OCI-LY7 (cell line): ENCODE measurements around the gene PPP2R5C. TPM values are rescaled to one million over a fixed set of nuclear protein-coding genes. Genes with fewer than 3 reads are reported as not detected.

Experiments used
- BruUV-seq: library from RNA; stranded (reverse); fragments of 400-500 nt; replicated peaks from 2 replicates; lab custom pipeline; 2021; lab: Mats Ljungman, UMichigan
- CTCF ChIA-PET: fragments of 300-600 bp; sonication (Branson Sonifier 250); formaldehyde crosslinking; loops from one replicate; lab custom pipeline; 2022; ENCODE audit warnings: antibody characterized with exemption; ENCODE audit not compliant: unreplicated experiment; lab: Charles Lee
- POLR2A ChIA-PET: fragments of 300-600 bp; sonication (Branson Sonifier 250); formaldehyde crosslinking; loops from one replicate; lab custom pipeline; 2022; ENCODE audit warnings: antibody characterized with exemption; lab: Charles Lee
- DNase-seq: peaks from one replicate; pipeline ENCODE4 v3.0.0-alpha.2; 2015; ENCODE audit warnings: low spot score
- H2AFZ ChIP-seq: fragments of 200-600 bp; sonication (generic), shearing (Covaris generic); 2 replicates; pipeline ENCODE4 v1.6.1; 2014; ENCODE audit warnings: mild to moderate bottlenecking, antibody characterized with exemption, low read length, moderate library complexity
- H3K27ac ChIP-seq: fragments of 200-600 bp; sonication (generic); 2 replicates; pipeline ENCODE4 v1.5.1; 2014; ENCODE audit warnings: mixed run types, low read depth, mild to moderate bottlenecking, moderate library complexity, low read length, inconsistent platforms; ENCODE audit not compliant: poor library complexity, severe bottlenecking
- H3K36me3 ChIP-seq: fragments of 200-600 bp; sonication (generic); 2 replicates; pipeline ENCODE4 v1.6.1; 2014; ENCODE audit warnings: mild to moderate bottlenecking, antibody characterized with exemption, low read length, moderate library complexity, mixed read lengths; ENCODE audit not compliant: insufficient read depth
- H3K4me1 ChIP-seq: fragments of 200-600 bp; sonication (generic); 2 replicates; pipeline ENCODE4 v1.5.1; 2014; ENCODE audit warnings: mild to moderate bottlenecking, low read length; ENCODE audit not compliant: insufficient read depth, poor library complexity, severe bottlenecking
- H3K4me2 ChIP-seq: fragments of 200-600 bp; sonication (generic); 2 replicates; pipeline ENCODE4 v1.6.1; 2014; ENCODE audit warnings: mild to moderate bottlenecking, low read length
- H3K4me3 ChIP-seq: fragments of 200-600 bp; sonication (generic); 2 replicates; pipeline ENCODE4 v1.5.1; 2014; ENCODE audit warnings: mild to moderate bottlenecking, low read depth, low read length; ENCODE audit not compliant: poor library complexity, severe bottlenecking
- H3K79me2 ChIP-seq: fragments of 200-600 bp; sonication (generic); 2 replicates; pipeline ENCODE4 v1.6.1; 2016; ENCODE audit warnings: low read depth, mild to moderate bottlenecking, low read length, moderate library complexity, mixed read lengths; ENCODE audit not compliant: insufficient read depth
- H3K9me2 ChIP-seq: fragments of 200-600 bp; sonication (generic); 2 replicates; pipeline ENCODE4 v1.6.1; 2016; ENCODE audit warnings: mild to moderate bottlenecking, low read length, mixed read lengths; ENCODE audit not compliant: insufficient read depth
- H3K9me3 ChIP-seq: fragments of 200-600 bp; sonication (generic); 2 replicates; pipeline ENCODE4 v1.6.1; 2014; ENCODE audit warnings: mild to moderate bottlenecking, mixed run types, low read length, mixed read lengths
- H4K20me1 ChIP-seq: fragments of 200-600 bp; sonication (generic); 2 replicates; pipeline ENCODE4 v1.6.1; 2014; ENCODE audit warnings: mild to moderate bottlenecking, antibody characterized with exemption, low read length, moderate library complexity, mixed read lengths; ENCODE audit not compliant: insufficient read depth
- EZH2phosphoT487 ChIP-seq: fragments of 200-600 bp; sonication (generic); IDR thresholded peaks from 2 replicates; pipeline ENCODE4 v1.6.1; 2018; ENCODE audit warnings: low read depth, borderline replicate concordance, mild to moderate bottlenecking, mixed run types, antibody characterized with exemption, low read length, moderate library complexity, mixed read lengths
- intact Hi-C: fragments of 100-400 bp; cut with micrococcal nuclease; formaldehyde crosslinking; loops from one replicate; pipeline ENCODE4 v1.10.0; 2022; ENCODE audit not compliant: unreplicated experiment
- total RNA-seq, 2 experiments: library from RNA; depleted of rRNA in 1 of 2; stranded (reverse); fragments of >200 nt in 1 of 2; shearing (Covaris generic) in 1 of 2; gene quantifications; 2 replicates each; pipeline ENCODE4 v1.2.3, GENCODE V29; 2014 to 2022
- TF ChIP-seq, protein P1 (sequence below): fragments of 200-600 bp; sonication (generic); conservative IDR thresholded peaks from 2 replicates; pipeline ENCODE4 v1.5.1; 2014; ENCODE audit warnings: mild to moderate bottlenecking, antibody characterized with exemption, low read length, moderate library complexity, mixed read lengths

Gene PPP2R5C
- total RNA-seq, 2 experiments from 2014 or later, result 161 to 236 TPM

GRCh38 chr14:101809671-101810514 lies 48.4 kb downstream of the PPP2R5C start:
- intact Hi-C loops, result loop anchor here (1.0 to 5.0 kb wide), 3 partner anchors 15 to 67 kb away; no protein-coding TSS in a partner anchor
- Histone ChIP-seq H3K4me1 (peaks cover 50% of the 10 kb centered on the region), H3K4me3 (peak overlapping the region; percentile 88), H2AFZ (peak overlapping the region; percentile 70; the same call in 1 of the 2 replicates), H3K79me2 (peaks cover 57% of the 10 kb centered on the region), H3K27ac (peak overlapping the region; percentile 98), H3K36me3 (peaks cover 19% of the 10 kb centered on the region; the same call in 1 of the 2 replicates), H3K9me3 (no peaks in the 10 kb centered on the region), H3K4me2 (peak overlapping the region; percentile 98), H4K20me1 (peaks cover 41% of the 10 kb centered on the region), H3K9me2 (no peaks in the 10 kb centered on the region)
- POLR2A ChIA-PET, result interaction anchor here (0.6 to 10.9 kb wide), 17 partner anchors 10 to 1679 kb away, joined by 3 to 165 read pairs (median 5); no protein-coding TSS in a partner anchor
- peak; percentile 96 for DNase-seq
- CTCF ChIA-PET, result interaction anchor here (1.0 to 1.4 kb wide), 3 partner anchors 13 to 37 kb away, joined by 3 to 5 read pairs (median 5); no protein-coding TSS in a partner anchor
- TF ChIP-seq, protein P1, sequence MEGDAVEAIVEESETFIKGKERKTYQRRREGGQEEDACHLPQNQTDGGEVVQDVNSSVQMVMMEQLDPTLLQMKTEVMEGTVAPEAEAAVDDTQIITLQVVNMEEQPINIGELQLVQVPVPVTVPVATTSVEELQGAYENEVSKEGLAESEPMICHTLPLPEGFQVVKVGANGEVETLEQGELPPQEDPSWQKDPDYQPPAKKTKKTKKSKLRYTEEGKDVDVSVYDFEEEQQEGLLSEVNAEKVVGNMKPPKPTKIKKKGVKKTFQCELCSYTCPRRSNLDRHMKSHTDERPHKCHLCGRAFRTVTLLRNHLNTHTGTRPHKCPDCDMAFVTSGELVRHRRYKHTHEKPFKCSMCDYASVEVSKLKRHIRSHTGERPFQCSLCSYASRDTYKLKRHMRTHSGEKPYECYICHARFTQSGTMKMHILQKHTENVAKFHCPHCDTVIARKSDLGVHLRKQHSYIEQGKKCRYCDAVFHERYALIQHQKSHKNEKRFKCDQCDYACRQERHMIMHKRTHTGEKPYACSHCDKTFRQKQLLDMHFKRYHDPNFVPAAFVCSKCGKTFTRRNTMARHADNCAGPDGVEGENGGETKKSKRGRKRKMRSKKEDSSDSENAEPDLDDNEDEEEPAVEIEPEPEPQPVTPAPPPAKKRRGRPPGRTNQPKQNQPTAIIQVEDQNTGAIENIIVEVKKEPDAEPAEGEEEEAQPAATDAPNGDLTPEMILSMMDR, result no peak
- TF ChIP-seq EZH2phosphoT487, result no peak
- BruUV-seq, result no TSS peak

- intact Hi-C loops, result loop anchor here (2.0 to 5.0 kb wide), 2 partner anchors 14 to 66 kb away; no protein-coding TSS in a partner anchor
- no TSS peak for BruUV-seq
- H3K4me3 ChIP-seq, result peak overlapping the region; percentile 88
- no peak for TF ChIP-seq EZH2phosphoT487
- TF ChIP-seq, protein P1, result no peak
- ChIA-PET CTCF (interaction anchor here (1.0 kb wide), 1 partner anchor 38 kb away, joined by 3 read pairs; no protein-coding TSS in a partner anchor), POLR2A (interaction anchor here (0.6 to 10.9 kb wide), 8 partner anchors 9 to 713 kb away, joined by 3 to 165 read pairs (median 20); no protein-coding TSS in a partner anchor)
- peak overlapping the region; percentile 98 for H3K4me2 ChIP-seq
- peaks cover 28% of the 10 kb centered on the region; the same call in 1 of the 2 replicates for H3K36me3 ChIP-seq
- H3K79me2 ChIP-seq, result peaks cover 69% of the 10 kb centered on the region
- no peaks in the 10 kb centered on the region for H3K9me3 ChIP-seq
- DNase-seq, result no peak
- H2AFZ ChIP-seq, result no peak overlapping the region
- H3K4me1 ChIP-seq, result peaks cover 62% of the 10 kb centered on the region
- no peaks in the 10 kb centered on the region for H3K9me2 ChIP-seq
- peaks cover 47% of the 10 kb centered on the region for H4K20me1 ChIP-seq
- H3K27ac ChIP-seq, result peak overlapping the region; percentile 98
Observed at GRCh38 chr14:101810897-101811621, 49.5 kb downstream of the PPP2R5C start.
